Left renal pelvis (tissue), 4 donors: ENCODE data around the gene YBEY. TPM values are rescaled to one million over a fixed set of nuclear protein-coding genes. Genes with fewer than 3 reads are reported as not detected.
"Not testable (repeated sequence)": the region's sequence is repeated elsewhere in the genome, so short reads cannot be mapped to it uniquely, and the experiment has no call there.

ENCODE experiments used
- DNase-seq, 4 donors: peaks; one replicate each; pipeline ENCODE4 v3.0.0-alpha.2; 2013; ENCODE audit warnings: low read depth in 4 of 4, low spot score in 3 of 4
- polyA plus RNA-seq, 4 donors: library from polyadenylated mRNA; unstranded; fragments of 120-200 nt; gene quantifications; one replicate each; pipeline ENCODE4 v1.2.1, GENCODE V29; 2013; ENCODE audit not compliant: insufficient read length in 4 of 4

Gene YBEY
- polyA plus RNA-seq, 4 donors, result 18.0 to 23.6 (median 21.4) TPM

GRCh38 chr21:46297338-46298271 lies 11.5 kb downstream of the YBEY start:
- DNase-seq, result no peak

- DNase-seq, result no peak
Observed at GRCh38 chr21:46299167-46299566, 13.0 kb downstream of the YBEY start.

- no peak for DNase-seq
Observed at GRCh38 chr21:46301759-46302158, 15.6 kb downstream of the YBEY start.

- DNase-seq, result no peak
Observed at GRCh38 chr21:46304437-46304836, 18.3 kb downstream of the YBEY start.

GRCh38 chr21:46304955-46305354 lies 18.8 kb downstream of the YBEY start:
- no peak for DNase-seq

GRCh38 chr21:46307625-46308024 lies 21.5 kb downstream of the YBEY start:
- DNase-seq, result no peak

GRCh38 chr21:46308431-46308830 lies 22.3 kb downstream of the YBEY start:
- DNase-seq, result no peak

GRCh38 chr21:46310260-46310659 lies 24.1 kb downstream of the YBEY start:
- not testable (repeated sequence) for DNase-seq

GRCh38 chr21:46311568-46311967 lies 25.4 kb downstream of the YBEY start:
- DNase-seq, result no peak

- DNase-seq, result no peak
Observed at GRCh38 chr21:46312949-46313348, 26.8 kb downstream of the YBEY start.

GRCh38 chr21:46314441-46315020 lies 28.4 kb downstream of the YBEY start:
- DNase-seq, result no peak

- no peak for DNase-seq
Observed at GRCh38 chr21:46316708-46317324, 30.7 kb downstream of the YBEY start.

GRCh38 chr21:46317710-46318463 lies 31.7 kb downstream of the YBEY start:
- no peak for DNase-seq

GRCh38 chr21:46318464-46318845 lies 32.3 kb downstream of the YBEY start:
- no peak for DNase-seq

- DNase-seq, result no peak
Observed at GRCh38 chr21:46319186-46319585, 33.0 kb downstream of the YBEY start.

- no peak for DNase-seq
Observed at GRCh38 chr21:46320331-46320801, 34.2 kb downstream of the YBEY start.

- DNase-seq, result no peak
Observed at GRCh38 chr21:46322351-46323226, 36.4 kb downstream of the YBEY start.

- DNase-seq, result no peak
Observed at GRCh38 chr21:46323227-46323709, 37.1 kb downstream of the YBEY start.

- DNase-seq, result peak; percentile 91 to 92 (median 91)
Observed at GRCh38 chr21:46323710-46324389, 37.7 kb downstream of the YBEY start, which contains the start of the genes C21orf58 and PCNT. TSS of gene C21orf58 (minus strand) at chr21:46323870. CDS start at chr21:46322738, 1,132 bp downstream. TSS of gene PCNT (plus strand) at chr21:46324156. CDS start at chr21:46324229, 73 bp downstream.
